HG03045 (cell line): Measurements from ENCODE around the gene LCN1.

Experiments
- ATAC-seq: cut with Tn5 transposase; IDR thresholded peaks from one replicate; pipeline ENCODE4 v1.9.1; 2021; ENCODE audit warnings: mild to moderate bottlenecking, moderate library complexity; ENCODE audit not compliant: unreplicated experiment

The LCN1 gene

DNA sequence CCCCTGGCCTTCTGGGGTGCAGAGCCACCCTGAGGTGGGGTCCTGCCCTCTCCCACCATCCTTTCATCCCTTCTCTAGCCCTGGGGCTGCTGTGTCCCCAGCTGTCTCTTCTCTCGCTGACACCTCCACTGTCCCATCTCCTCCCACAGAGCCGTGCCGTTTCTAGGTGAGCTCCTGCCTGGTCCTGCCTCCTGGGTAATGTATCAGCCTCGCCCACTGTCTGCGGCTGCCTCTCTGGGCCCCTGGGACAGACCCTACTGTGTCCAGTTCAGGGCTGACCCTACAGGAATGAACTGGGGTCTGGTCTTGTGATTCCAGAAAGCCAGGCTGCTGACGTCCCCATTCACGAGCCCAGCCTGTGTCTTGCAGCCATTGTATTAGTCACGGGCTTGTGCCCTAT lies 44.4 kb downstream of the LCN1 start:
- ATAC-seq, result no peak

DNA sequence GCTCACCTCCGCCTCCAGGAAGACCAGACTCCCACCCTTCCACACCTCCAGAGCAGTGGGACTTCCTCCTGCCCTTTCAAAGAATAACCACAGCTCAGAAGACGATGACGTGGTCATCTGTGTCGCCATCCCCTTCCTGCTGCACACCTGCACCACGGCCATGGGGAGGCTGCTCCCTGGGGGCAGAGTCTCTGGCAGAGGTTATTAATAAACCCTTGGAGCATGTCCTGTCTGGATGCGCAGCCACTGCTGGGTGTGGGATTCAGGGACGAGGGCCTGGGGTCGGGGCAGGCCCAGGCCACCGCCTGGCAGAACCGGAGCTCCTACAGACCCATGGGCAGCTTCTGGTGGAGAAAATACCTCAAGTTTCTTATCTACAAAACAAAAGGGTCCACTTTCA lies 45.3 kb downstream of the LCN1 start:
- no peak for ATAC-seq

DNA sequence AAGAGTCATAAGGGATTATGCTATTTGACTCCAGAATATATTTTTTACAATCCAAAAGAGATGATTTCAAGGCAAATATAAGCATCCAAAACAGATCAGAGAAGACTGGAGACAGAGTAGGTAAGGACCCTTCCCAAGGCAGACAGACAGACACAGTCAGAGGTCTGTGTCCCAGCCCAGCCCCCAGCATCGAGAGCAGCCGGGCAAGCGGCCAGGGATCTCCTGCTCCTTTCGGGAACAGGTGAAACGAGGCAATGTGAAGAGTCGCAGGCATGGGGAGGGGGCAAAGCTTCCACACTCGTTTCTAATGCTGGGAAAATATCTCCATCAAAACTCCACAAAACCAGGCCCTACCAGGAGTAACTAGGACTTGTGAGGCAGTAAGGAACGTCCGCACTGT lies 46.1 kb downstream of the LCN1 start:
- no peak for ATAC-seq

DNA sequence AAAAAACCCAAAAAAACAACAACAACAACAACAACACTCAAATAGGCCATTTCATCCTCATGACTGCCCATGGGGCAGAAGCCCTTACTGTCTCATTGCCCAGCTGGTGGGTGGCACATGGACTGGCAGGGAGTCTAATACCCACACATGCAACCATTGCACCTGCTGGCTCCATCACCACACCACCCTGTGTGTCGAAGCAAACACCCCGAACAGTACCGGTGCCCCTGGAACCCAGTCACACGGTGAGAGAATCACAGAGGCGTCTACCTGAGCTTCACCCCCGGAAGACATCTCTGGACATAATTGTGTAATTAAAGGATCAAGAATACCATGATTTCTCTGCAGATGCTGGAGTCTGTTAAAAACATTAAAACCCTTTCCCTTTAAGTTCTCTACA lies 46.8 kb downstream of the LCN1 start:
- ATAC-seq, result no peak

DNA sequence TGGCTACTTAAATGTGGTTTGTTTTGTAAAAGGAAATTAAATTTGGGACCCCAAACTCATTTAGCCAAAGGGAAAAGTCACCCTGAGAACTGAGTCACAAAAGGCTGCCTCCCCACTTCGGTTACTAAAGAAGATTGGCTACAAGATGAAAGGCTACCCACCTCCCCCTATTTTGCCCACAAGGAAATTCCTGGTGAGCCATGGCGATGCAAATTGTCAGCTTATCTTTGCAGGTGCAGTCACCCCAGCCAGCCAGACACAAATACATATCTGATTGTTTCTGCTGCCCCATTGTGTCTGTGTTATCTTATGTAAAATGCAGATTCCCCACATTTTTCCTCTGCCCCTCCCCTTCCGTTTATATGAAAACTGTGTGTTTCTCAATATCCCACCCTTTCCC lies 49.2 kb downstream of the LCN1 start:
- no peak for ATAC-seq

DNA sequence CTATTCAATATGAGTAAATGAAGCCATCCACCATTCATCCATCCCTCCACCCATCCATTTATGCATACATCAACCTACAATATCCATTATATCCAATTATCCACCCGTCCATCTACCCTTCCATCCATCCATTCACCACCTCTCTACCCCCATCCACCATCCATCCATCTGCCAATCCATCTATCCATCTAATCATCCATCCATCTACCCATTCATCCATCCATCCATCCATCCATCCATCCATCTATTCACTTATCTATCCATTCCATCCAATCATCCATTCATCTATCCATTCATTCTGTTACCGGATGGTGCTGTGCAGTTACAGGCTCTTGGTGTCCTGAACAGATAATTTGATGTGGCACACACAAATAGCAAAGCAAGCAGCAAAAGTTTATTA lies 51.0 kb downstream of the LCN1 start:
- no peak for ATAC-seq

DNA sequence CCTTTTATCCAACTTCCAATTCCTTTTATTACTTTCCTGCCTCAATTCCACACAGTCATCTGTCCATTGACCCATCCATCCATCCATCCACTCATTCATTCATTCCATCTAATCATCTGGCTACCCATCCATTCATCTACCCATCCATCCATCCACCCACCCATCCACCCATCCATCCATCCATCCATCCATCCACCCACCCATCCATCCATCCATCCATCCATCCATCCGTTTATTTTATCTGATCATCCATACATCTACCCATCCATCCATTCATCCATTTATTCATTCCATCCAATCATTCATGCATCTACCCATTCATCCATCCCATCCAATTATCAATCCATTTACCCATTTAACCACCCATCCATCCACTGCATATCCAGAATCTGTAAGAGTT lies 51.9 kb downstream of the LCN1 start:
- no peak for ATAC-seq

DNA sequence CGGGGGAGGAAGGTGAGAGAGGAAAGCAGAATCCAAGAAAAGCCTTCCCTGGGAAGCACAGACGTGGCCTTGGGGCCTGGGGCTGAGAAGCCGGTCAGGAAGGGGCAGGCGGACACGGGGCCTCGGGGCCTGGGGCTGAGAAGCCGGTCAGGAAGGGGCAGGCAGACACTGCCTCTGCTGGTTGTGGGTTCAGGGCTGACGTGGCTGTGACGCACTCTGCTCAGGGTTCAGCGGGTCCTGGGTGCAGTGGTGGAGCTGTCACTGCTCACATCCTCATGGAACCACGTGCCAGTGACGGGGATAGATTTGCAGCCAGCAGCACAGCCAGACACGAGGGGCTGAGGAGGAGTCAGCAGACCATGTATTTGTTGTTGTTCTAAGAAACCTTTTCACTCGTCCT lies 53.1 kb downstream of the LCN1 start:
- no peak for ATAC-seq

DNA sequence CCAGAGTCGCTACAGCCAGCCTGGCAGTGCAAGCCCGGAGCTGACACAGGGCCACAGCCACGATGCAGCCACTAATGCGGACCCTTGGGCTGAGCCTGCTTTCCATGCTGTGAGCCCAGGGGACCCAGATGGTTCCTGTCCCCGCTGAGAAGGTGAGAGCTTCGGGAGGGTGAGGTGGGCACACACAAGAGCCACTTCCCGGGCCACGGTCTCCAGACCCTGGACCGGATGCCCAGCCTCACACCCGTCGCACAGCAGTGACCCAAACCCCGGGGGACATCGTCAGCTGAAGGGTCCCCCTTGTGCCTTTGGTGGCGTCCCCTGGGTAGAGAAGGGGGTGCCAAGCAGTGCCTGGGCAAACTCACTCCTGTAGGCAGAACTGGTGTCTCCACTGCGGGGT lies 53.7 kb downstream of the LCN1 start:
- no peak for ATAC-seq
